GM21737 (cell line): ENCODE data around the gene CCN2.

ENCODE experiments used
- ATAC-seq: cut with Tn5 transposase; IDR thresholded peaks from one replicate; pipeline ENCODE4 v1.9.1; 2021; ENCODE audit warnings: mild to moderate bottlenecking, moderate library complexity; ENCODE audit not compliant: unreplicated experiment

The CCN2 gene

GRCh38 chr6:131950767-131951575 lies at the start of gene CCN2:
TSS of gene CCN2 (minus strand) at chr6:131951372. CDS start at chr6:131951172, 200 bp downstream.
- ATAC-seq = no peak

GRCh38 chr6:132000296-132000695 lies 49.1 kb upstream of the CCN2 start:
- ATAC-seq = no peak

GRCh38 chr6:131999545-132000146 lies 48.5 kb upstream of the CCN2 start:
- no peak for ATAC-seq

GRCh38 chr6:131998255-131998982 lies 47.2 kb upstream of the CCN2 start:
- no peak for ATAC-seq

- no peak for ATAC-seq
Observed at GRCh38 chr6:131997429-131998153, 46.4 kb upstream of the CCN2 start.

- ATAC-seq = no peak
Observed at GRCh38 chr6:131995917-131996316, 44.7 kb upstream of the CCN2 start.

- ATAC-seq = no peak
Observed at GRCh38 chr6:131992557-131992956, 41.4 kb upstream of the CCN2 start.

GRCh38 chr6:131989036-131989435 lies 37.9 kb upstream of the CCN2 start:
- no peak for ATAC-seq

- no peak for ATAC-seq
Observed at GRCh38 chr6:131982740-131983259, 31.6 kb upstream of the CCN2 start.

GRCh38 chr6:131981624-131981978 lies 30.4 kb upstream of the CCN2 start:
- no peak for ATAC-seq

- ATAC-seq = no peak
Observed at GRCh38 chr6:131980791-131981623, 29.8 kb upstream of the CCN2 start.

GRCh38 chr6:131980338-131980790 lies 29.2 kb upstream of the CCN2 start:
- no peak for ATAC-seq

- no peak for ATAC-seq
Observed at GRCh38 chr6:131979515-131980337, 28.6 kb upstream of the CCN2 start.

- ATAC-seq = no peak
Observed at GRCh38 chr6:131978522-131978921, 27.4 kb upstream of the CCN2 start.

- no peak for ATAC-seq
Observed at GRCh38 chr6:131976545-131977061, 25.4 kb upstream of the CCN2 start.

- ATAC-seq = no peak
Observed at GRCh38 chr6:131972741-131973140, 21.6 kb upstream of the CCN2 start.

GRCh38 chr6:131970076-131970859 lies 19.1 kb upstream of the CCN2 start:
- no peak for ATAC-seq

- ATAC-seq = no peak
Observed at GRCh38 chr6:131968656-131969055, 17.5 kb upstream of the CCN2 start.
